ENCODE data around the gene PRKCZ. TPM values are rescaled to one million over a fixed set of nuclear protein-coding genes. Genes with fewer than 3 reads are reported as not detected.
"Not testable (repeated sequence)": the region's sequence is repeated elsewhere in the genome, so short reads cannot be mapped to it uniquely, and the experiment has no call there.

PRKCZ gene
- total RNA-seq, 1 donor from 2014 or later = 28.1 TPM

GRCh38 chr1:2119886-2120285 lies 69.7 kb downstream of the PRKCZ start:
- H3K4me3 ChIP-seq (ENCODE audit: low read depth, low read length) = no peak overlapping the region
- no peak for DNase-seq (ENCODE audit: low read depth)
- TF ChIP-seq, protein P1, sequence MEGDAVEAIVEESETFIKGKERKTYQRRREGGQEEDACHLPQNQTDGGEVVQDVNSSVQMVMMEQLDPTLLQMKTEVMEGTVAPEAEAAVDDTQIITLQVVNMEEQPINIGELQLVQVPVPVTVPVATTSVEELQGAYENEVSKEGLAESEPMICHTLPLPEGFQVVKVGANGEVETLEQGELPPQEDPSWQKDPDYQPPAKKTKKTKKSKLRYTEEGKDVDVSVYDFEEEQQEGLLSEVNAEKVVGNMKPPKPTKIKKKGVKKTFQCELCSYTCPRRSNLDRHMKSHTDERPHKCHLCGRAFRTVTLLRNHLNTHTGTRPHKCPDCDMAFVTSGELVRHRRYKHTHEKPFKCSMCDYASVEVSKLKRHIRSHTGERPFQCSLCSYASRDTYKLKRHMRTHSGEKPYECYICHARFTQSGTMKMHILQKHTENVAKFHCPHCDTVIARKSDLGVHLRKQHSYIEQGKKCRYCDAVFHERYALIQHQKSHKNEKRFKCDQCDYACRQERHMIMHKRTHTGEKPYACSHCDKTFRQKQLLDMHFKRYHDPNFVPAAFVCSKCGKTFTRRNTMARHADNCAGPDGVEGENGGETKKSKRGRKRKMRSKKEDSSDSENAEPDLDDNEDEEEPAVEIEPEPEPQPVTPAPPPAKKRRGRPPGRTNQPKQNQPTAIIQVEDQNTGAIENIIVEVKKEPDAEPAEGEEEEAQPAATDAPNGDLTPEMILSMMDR (conservative IDR thresholded peaks at IDR 0.05; ENCODE audit: low read depth, low read length) = no peak

- DNase-seq (ENCODE audit: low read depth) = no peak
- TF ChIP-seq, protein P1 (conservative IDR thresholded peaks at IDR 0.05; ENCODE audit: low read depth, low read length) = no peak
- no peak overlapping the region for H3K4me3 ChIP-seq (ENCODE audit: low read depth, low read length)
Observed at GRCh38 chr1:2121101-2121691, 71.0 kb downstream of the PRKCZ start.

GRCh38 chr1:2121794-2122193 lies 71.6 kb downstream of the PRKCZ start:
- DNase-seq (ENCODE audit: low read depth) = not testable (repeated sequence)

DNA sequence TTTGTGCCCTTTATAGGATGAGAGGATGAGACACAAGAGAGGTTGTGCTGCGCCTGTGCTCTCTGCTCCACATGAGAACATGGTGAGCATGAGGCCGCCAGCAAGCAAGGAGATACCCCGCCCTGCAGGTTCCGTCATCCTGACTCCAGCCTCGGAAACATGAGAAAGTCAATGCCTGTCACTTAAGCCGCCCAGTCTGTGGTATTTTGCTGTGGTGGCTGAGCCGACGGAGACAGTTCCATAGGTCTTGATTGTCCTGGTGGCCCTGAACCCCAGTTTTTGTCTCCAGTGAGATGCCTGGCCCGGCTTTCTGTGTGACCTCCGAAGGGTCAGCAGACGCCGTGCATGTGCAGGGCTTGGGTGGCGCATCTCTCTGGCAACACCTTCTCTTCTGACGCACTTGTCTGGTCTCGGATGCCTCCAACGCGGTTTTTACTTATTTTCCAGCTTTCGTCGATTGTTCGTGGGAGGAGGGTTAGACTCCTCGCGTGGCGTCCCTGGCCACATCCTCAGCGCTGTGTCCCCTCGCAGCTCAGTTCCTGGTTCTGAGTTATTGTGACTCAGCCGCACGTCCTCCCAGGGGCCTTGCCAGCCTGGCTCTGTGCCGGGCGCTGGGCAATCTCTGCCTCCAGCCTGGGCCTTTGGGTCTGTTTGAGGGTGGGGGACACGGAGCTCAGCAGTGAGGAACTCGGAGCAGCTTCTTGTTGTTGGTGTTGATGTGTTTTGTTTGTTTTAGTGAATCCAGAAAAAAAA lies 74.4 kb downstream of the PRKCZ start:
- DNase-seq (ENCODE audit: low read depth) = no peak
- TF ChIP-seq, protein P1 (conservative IDR thresholded peaks at IDR 0.05; ENCODE audit: low read depth, low read length) = no peak
- no peak overlapping the region for H3K4me3 ChIP-seq (ENCODE audit: low read depth, low read length)

More at GRCh38 chr1:2121794-2122193, 71.6 kb downstream of the PRKCZ start:
- H3K4me3 ChIP-seq (ENCODE audit: low read depth, low read length) = not testable (repeated sequence)

DNA sequence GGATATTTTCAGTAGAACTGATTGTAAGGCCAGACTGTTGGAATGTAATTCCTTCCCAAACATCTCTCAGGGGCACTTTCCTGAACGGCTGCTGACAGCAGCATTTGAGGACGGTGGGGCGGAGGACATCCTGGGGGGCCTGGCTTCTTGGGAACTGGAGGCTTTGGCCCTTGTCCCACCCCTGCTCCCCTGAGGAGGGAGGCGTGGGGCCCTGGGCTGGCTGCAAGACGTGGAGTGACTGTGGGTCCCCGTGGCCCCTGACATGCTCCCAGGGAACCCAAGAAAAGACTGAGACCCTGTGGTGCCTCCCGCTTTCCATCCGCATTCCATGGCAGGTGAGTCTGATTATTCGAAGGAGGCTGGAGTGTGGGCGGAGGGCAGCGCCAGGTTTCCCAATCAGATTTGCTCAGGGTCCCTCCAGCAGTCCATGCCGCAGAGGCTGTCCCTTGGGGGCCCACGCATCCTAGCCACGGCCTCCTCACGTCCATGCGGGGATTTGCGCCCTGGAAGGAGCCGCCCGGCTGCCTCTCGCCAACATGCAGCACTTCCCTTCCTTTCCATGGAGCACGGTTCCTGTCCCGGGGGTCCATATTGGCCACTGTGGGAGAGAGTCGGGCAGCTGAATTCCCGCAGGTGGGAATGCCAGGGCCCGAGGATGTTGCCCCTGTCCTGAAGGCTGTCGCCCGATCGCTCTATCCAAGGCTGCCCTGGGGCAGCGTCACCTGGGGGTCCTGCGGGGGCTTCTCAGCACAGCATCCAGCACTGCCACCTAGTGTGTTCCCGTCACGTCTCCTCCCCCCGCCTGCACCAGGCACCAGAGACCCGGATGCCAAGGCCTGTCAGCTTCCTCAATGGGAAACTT lies 75.4 kb downstream of the PRKCZ start:
- no peak overlapping the region for H3K4me3 ChIP-seq (ENCODE audit: low read depth, low read length)
- TF ChIP-seq, protein P1 (conservative IDR thresholded peaks at IDR 0.05; ENCODE audit: low read depth, low read length) = no peak
- DNase-seq (ENCODE audit: low read depth) = no peak

DNA sequence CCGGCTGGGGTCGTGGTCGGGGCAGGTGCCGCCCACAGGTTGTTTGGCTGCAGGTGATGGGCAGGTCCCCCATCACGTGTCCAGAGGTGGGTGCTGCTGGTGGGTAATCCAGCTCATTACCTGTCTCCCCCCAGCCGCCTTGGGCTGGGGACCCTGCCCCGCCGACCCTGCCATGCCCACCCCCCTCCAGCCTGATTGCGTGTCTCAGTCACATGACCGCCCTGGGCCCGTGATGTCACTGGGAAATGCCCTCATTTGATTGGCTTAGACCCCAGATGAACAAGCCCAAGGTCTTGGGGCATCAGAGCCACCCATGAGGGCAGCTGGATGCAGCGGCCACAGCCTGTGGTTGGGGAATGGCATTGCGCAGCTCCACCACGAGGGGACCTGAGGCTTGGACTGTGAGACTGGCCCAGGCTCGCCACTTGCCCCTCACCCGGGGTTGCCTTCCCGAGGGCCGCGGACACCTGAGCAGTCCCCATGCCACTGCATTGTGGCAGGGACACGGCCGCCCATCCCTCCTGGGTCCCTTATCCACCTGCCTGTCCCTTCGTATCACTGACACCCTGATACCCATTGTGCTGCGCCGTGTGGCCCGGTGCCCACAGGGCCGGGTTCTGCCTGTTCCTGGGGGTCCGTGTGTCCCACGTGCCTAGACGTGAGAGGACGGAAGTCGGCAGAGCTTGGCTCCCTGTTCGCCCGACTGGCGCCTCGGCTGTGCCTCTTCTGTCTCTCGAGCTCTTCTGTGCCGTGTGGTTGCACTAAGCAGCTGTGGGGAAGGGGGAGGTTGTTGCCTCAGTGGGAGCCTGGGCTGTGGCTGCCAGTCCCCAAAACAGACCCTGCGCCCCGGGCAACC lies 76.3 kb downstream of the PRKCZ start:
- no peak for DNase-seq (ENCODE audit: low read depth)
- H3K4me3 ChIP-seq (ENCODE audit: low read depth, low read length) = no peak overlapping the region
- TF ChIP-seq, protein P1 (conservative IDR thresholded peaks at IDR 0.05; ENCODE audit: low read depth, low read length) = no peak

All from epithelial cell of proximal tubule (primary cell).